Astrocyte of the cerebellum (primary cell): Measurements from ENCODE around the gene CXCL10.

Experiments
- DNase-seq: peaks from one replicate; pipeline ENCODE4 v3.0.0-alpha.2; 2011; ENCODE audit warnings: low read depth
- H3K4me3 ChIP-seq: 2 replicates; pipeline ENCODE4 v1.5.1; 2011; ENCODE audit warnings: mild to moderate bottlenecking, low read depth, low read length, moderate library complexity
- CTCF ChIP-seq: IDR thresholded peaks from 2 replicates; pipeline ENCODE4 v1.5.1; 2012; ENCODE audit warnings: low read length, low read depth, moderate library complexity, mild to moderate bottlenecking; ENCODE audit errors: missing control alignments
- in situ Hi-C: cut with HindIII; loops from 2 replicates; pipeline ENCODE4 v1.10.0; 2017; ENCODE audit warnings: low sequenced_read_pairs

CXCL10 gene

GRCh38 chr4:76022677-76023076 is 620 bp downstream of the CXCL10 start:
- no peak for TF ChIP-seq CTCF
- H3K4me3 ChIP-seq, result no peak overlapping the region
- no peak for DNase-seq
- in situ Hi-C loops, result no loop called here

GRCh38 chr4:76022031-76022430 is 1.3 kb downstream of the CXCL10 start:
- no peak for DNase-seq
- in situ Hi-C loops, result no loop called here
- H3K4me3 ChIP-seq, result no peak overlapping the region
- no peak for TF ChIP-seq CTCF

- H3K4me3 ChIP-seq, result no peak overlapping the region
- in situ Hi-C loops, result no loop called here
- TF ChIP-seq CTCF, result no peak
- no peak for DNase-seq
Measured at GRCh38 chr4:76017056-76017686, 6.1 kb downstream of the CXCL10 start.

- H3K4me3 ChIP-seq, result no peak overlapping the region
- in situ Hi-C loops, result no loop called here
- no peak for TF ChIP-seq CTCF
- DNase-seq, result no peak
Measured at GRCh38 chr4:76016393-76016792, 6.9 kb downstream of the CXCL10 start.

GRCh38 chr4:76013540-76013939 is 9.8 kb downstream of the CXCL10 start:
- TF ChIP-seq CTCF, result no peak
- in situ Hi-C loops, result no loop called here
- H3K4me3 ChIP-seq, result no peak overlapping the region
- DNase-seq, result no peak

- H3K4me3 ChIP-seq, result no peak overlapping the region
- in situ Hi-C loops, result no loop called here
- no peak for TF ChIP-seq CTCF
- DNase-seq, result no peak
Measured at GRCh38 chr4:76012388-76012801, 10.9 kb downstream of the CXCL10 start.
